Activated CD4-positive, alpha-beta T cell treated with anti-CD3 and anti-CD28 coated beads for 4 hours (primary cell): Measurements from ENCODE around the gene PODNL1.
"Not testable (repeated sequence)": the region's sequence is repeated elsewhere in the genome, so short reads cannot be mapped to it uniquely, and the experiment has no call there.

Source experiments
- DNase-seq, 2 donors: peaks; one replicate each; pipeline ENCODE4 v3.0.0-alpha.2; 2020

Gene PODNL1

GRCh38 chr19:13972368-13973155 is 34.3 kb upstream of the PODNL1 start:
- no peak for DNase-seq

GRCh38 chr19:13971868-13972267 is 33.7 kb upstream of the PODNL1 start:
- not testable (repeated sequence) for DNase-seq

GRCh38 chr19:13969897-13970296 is 31.7 kb upstream of the PODNL1 start:
- no peak for DNase-seq

GRCh38 chr19:13968999-13969398 is 30.8 kb upstream of the PODNL1 start:
- DNase-seq: no peak

GRCh38 chr19:13968383-13968935 is 30.2 kb upstream of the PODNL1 start:
- no peak for DNase-seq

GRCh38 chr19:13967206-13967605 is 29.0 kb upstream of the PODNL1 start:
- DNase-seq: not testable (repeated sequence)

GRCh38 chr19:13966684-13967128 is 28.5 kb upstream of the PODNL1 start:
- no peak for DNase-seq

GRCh38 chr19:13965926-13966683 is 27.9 kb upstream of the PODNL1 start:
- DNase-seq: no peak

- DNase-seq: no peak
Observed at GRCh38 chr19:13965377-13965896, 27.2 kb upstream of the PODNL1 start.

- no peak for DNase-seq
Observed at GRCh38 chr19:13964776-13965175, 26.6 kb upstream of the PODNL1 start.

GRCh38 chr19:13963603-13964105 is 25.4 kb upstream of the PODNL1 start:
- DNase-seq: no peak

- DNase-seq: no peak
Observed at GRCh38 chr19:13962699-13963602, 24.7 kb upstream of the PODNL1 start.

- no peak for DNase-seq
Observed at GRCh38 chr19:13961826-13962698, 23.8 kb upstream of the PODNL1 start.

- DNase-seq: no peak
Observed at GRCh38 chr19:13960863-13961784, 22.9 kb upstream of the PODNL1 start.

GRCh38 chr19:13959962-13960862 is 22.0 kb upstream of the PODNL1 start:
- peak in 1 of 2 donors; percentile 26 for DNase-seq

- DNase-seq: no peak
Observed at GRCh38 chr19:13959141-13959961, 21.1 kb upstream of the PODNL1 start.

- DNase-seq: no peak
Observed at GRCh38 chr19:13958043-13958442, 19.8 kb upstream of the PODNL1 start.

- DNase-seq: no peak
Observed at GRCh38 chr19:13957051-13957450, 18.8 kb upstream of the PODNL1 start.
